Kidney (tissue), 14 donors: ENCODE results near the gene MBD3L4. TPM values are rescaled to one million over a fixed set of nuclear protein-coding genes. Genes with fewer than 3 reads are reported as not detected.
A peak's percentile ranks its signal among the peaks of the same experiment; 100 is the strongest.

ENCODE experiments used
- DNase-seq, 5 donors: peaks; one replicate each; pipeline ENCODE4 v3.0.0-alpha.2; 2013 to 2020
- FAIRE-seq: peaks from 2 replicates; lab custom pipeline; 2012; peaks lifted over from hg19 to GRCh38; lab: Jason Lieb, UNC
- H3K27ac ChIP-seq, 2 donors: one replicate each; pipeline ENCODE4 v1.7.0; 2013; ENCODE audit warnings: low read depth in 2 of 2, low read length in 2 of 2, inconsistent platforms in 1 of 2
- H3K27me3 ChIP-seq: one replicate; pipeline ENCODE4 v1.7.1; 2013; ENCODE audit warnings: low read length, inconsistent platforms; ENCODE audit not compliant: control insufficient read depth, insufficient read depth
- H3K36me3 ChIP-seq, 3 donors: one replicate each; pipeline versions ENCODE4 v1.7.0 to v1.7.1; 2013; ENCODE audit warnings: low read length in 3 of 3, control low read depth in 1 of 3, inconsistent platforms in 1 of 3; ENCODE audit not compliant: insufficient read depth in 3 of 3, control insufficient read depth in 2 of 3
- H3K4me1 ChIP-seq, 3 donors: one replicate each; pipeline versions ENCODE4 v1.7.0 to v1.7.1; 2013; ENCODE audit warnings: low read length in 3 of 3, inconsistent platforms in 1 of 3, low read depth in 1 of 3; ENCODE audit not compliant: control insufficient read depth in 2 of 3, insufficient read depth in 2 of 3
- H3K4me3 ChIP-seq, 3 donors: one replicate each; pipeline versions ENCODE4 v1.7.0 to v1.8.1; 2013; ENCODE audit warnings: low read length in 3 of 3, control low read depth in 1 of 3, inconsistent platforms in 1 of 3
- H3K9ac ChIP-seq, 3 donors: one replicate each; pipeline versions ENCODE4 v1.7.0 to v1.7.1; 2013; ENCODE audit warnings: low read length in 3 of 3, control low read depth in 1 of 3, inconsistent platforms in 1 of 3
- H3K9me3 ChIP-seq, 3 donors: one replicate each; pipeline versions ENCODE4 v1.7.0 to v1.7.1; 2013; ENCODE audit warnings: low read length in 3 of 3, control low read depth in 1 of 3, inconsistent platforms in 1 of 3; ENCODE audit not compliant: control insufficient read depth in 2 of 3, insufficient read depth in 1 of 3
- CTCF ChIP-seq: IDR thresholded peaks from 3 replicates; pipeline ENCODE4 v1.5.1; 2012; ENCODE audit warnings: mild to moderate bottlenecking, moderate library complexity, borderline replicate concordance; ENCODE audit not compliant: insufficient read depth; ENCODE audit errors: extremely low read depth
- intact Hi-C: fragments of 100-400 bp; cut with DNase I; formaldehyde crosslinking; loops from one replicate; pipeline ENCODE4 v1.11.1; 2022
- polyA plus RNA-seq: library from polyadenylated mRNA; stranded (reverse); fragments of 350-450 nt; fragmentation: Illumina TruSeq; extraction: RNeasy Lipid Tissue Mini Kit (QIAGEN cat#74804); gene quantifications from one replicate; pipeline ENCODE4 v1.2.3, GENCODE V29; 2014; ENCODE audit warnings: low read depth, low replicate concordance; ENCODE audit not compliant: insufficient read depth
- total RNA-seq: library from RNA; stranded (reverse); fragmentation: NEBNext Ultra II Directional; extraction: Animal tissue kit (Norgen Biotek cat#: 25700); gene quantifications from one replicate; pipeline ENCODE4 v1.2.1, GENCODE V29; 2021
- donor health status: control.
- donor health status: control.
- donor health status: control.
- donor health status: control.
- donor health status: control.
- donor health status: DM: yes; HTN: yes; CAD: no.
- donor health status: Normal renal cell carcinoma (clear cell type).

The MBD3L4 gene
- total and polyA plus RNA-seq, 2 donors from 2014 or later = not detected

GRCh38 chr19:7076151-7076550 is 36.2 kb upstream of the MBD3L4 start:
- Histone ChIP-seq H3K27me3 (no peaks in the 10 kb centered on the region), H3K4me1 (no peaks in the 10 kb centered on the region), H3K9ac (no peak overlapping the region), H3K27ac (no peak overlapping the region), H3K36me3 (peaks cover 19 to 66% (median 64%) of the 10 kb centered on the region in 3 donors), H3K4me3 (no peak overlapping the region), H3K9me3 (peaks cover 6 to 47% (median 26%) of the 10 kb centered on the region in 3 donors)
- FAIRE-seq (no peak), DNase-seq (no peak)
- TF ChIP-seq CTCF = no peak
- intact Hi-C loops = no loop called here

GRCh38 chr19:7074705-7075282 is 34.8 kb upstream of the MBD3L4 start:
- intact Hi-C loops = no loop called here
- Histone ChIP-seq H3K27me3 (no peaks in the 10 kb centered on the region), H3K4me1 (peaks cover 0 to 6% (median 0%) of the 10 kb centered on the region in 3 donors), H3K9ac (no peak overlapping the region), H3K9me3 (peaks cover 2 to 34% (median 16%) of the 10 kb centered on the region in 3 donors), H3K4me3 (no peak overlapping the region), H3K27ac (no peak overlapping the region), H3K36me3 (peaks cover 12 to 54% (median 52%) of the 10 kb centered on the region in 3 donors)
- peak in 1 of 5 donors; percentile 66 for DNase-seq
- FAIRE-seq = no peak
- no peak for TF ChIP-seq CTCF

GRCh38 chr19:7072541-7072940 is 32.6 kb upstream of the MBD3L4 start:
- Histone ChIP-seq H3K4me1 (peaks cover 0 to 6% (median 0%) of the 10 kb centered on the region in 3 donors), H3K27me3 (no peaks in the 10 kb centered on the region), H3K9ac (no peak overlapping the region), H3K36me3 (peaks cover 5 to 37% (median 36%) of the 10 kb centered on the region in 3 donors), H3K9me3 (peaks cover 1 to 16% (median 2%) of the 10 kb centered on the region in 3 donors), H3K27ac (no peak overlapping the region), H3K4me3 (no peak overlapping the region)
- DNase-seq (no peak), FAIRE-seq (no peak)
- intact Hi-C loops = no loop called here
- TF ChIP-seq CTCF = no peak
